Measurements from ENCODE around the gene CDX1. TPM values are rescaled to one million over a fixed set of nuclear protein-coding genes. Genes with fewer than 3 reads are reported as not detected.

CDX1 gene
- total and polyA plus RNA-seq, 2 of the 8 experiments (the other 6 are each of a cell fraction or from before 2014, with no cell fraction given), result not detected

DNA sequence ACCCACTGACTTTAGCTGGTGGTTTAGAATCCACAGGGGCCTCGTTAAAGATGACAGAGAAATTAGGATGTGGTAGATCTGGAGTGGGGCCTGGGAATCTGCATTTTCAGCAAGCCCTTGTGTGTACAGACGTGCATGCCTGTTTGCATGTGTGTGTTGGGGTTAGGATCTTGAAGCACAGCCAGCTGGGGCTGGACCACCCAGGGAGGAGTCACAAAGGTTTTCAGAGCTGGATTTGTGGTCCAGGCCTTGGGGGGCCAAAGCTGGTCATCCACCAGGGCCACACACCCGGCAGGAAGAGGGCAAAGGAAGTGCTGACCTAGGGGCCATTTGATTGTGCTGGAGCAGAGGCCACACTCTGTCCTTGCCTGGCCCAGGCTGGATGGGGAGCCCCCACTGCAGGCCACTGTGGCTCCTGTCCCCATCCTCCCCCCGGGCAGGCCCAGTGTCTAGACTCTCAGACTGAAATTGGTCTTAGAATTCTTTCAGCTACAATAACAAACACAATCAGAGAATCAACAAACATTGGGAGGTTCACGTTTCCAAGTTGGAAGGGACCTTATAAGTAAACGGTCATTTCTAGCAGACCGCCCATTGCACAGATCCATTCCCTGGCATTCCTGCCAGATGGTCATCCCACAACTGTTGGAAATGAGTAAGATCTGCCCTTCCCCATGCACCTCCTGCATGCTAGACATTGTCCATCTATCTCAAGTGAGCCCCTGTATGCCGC, 10.3 kb downstream of the CDX1 start (continued):
- TF ChIP-seq CHD7 (IDR thresholded peaks at IDR 0.05; ENCODE audit: insufficient replicate concordance, low read length) (no peak), TAF7 (optimal IDR thresholded peaks at IDR 0.05; ENCODE audit: borderline replicate concordance, low read depth, low read length) (no peak), GTF2F1 (IDR thresholded peaks at IDR 0.05; ENCODE audit: borderline replicate concordance, low read depth, low read length) (no peak), SAP30 (IDR thresholded peaks at IDR 0.05; ENCODE audit: insufficient read depth, insufficient replicate concordance, low read length) (no peak), TAF1 (IDR thresholded peaks at IDR 0.05; ENCODE audit: low read depth, low read length) (no peak), GABPA (IDR thresholded peaks at IDR 0.05; ENCODE audit: borderline replicate concordance, insufficient read depth, low read length) (no peak), RAD21 (IDR thresholded peaks at IDR 0.05 in 1 of 2, conservative IDR thresholded peaks at IDR 0.05 in 1 of 2; ENCODE audit: low read depth in 2 of 2, low read length in 2 of 2) (no peak), SIRT6 (IDR thresholded peaks at IDR 0.05; ENCODE audit: low read length) (no peak), CBX8 (IDR thresholded peaks at IDR 0.05; ENCODE audit: borderline replicate concordance, low read depth, low read length) (no peak), POLR2AphosphoS5 (IDR thresholded peaks at IDR 0.05; ENCODE audit: low read depth, low read length) (no peak)

Data from H1 (cell line).